ENCODE data around the gene SPEG.

Gene SPEG

DNA sequence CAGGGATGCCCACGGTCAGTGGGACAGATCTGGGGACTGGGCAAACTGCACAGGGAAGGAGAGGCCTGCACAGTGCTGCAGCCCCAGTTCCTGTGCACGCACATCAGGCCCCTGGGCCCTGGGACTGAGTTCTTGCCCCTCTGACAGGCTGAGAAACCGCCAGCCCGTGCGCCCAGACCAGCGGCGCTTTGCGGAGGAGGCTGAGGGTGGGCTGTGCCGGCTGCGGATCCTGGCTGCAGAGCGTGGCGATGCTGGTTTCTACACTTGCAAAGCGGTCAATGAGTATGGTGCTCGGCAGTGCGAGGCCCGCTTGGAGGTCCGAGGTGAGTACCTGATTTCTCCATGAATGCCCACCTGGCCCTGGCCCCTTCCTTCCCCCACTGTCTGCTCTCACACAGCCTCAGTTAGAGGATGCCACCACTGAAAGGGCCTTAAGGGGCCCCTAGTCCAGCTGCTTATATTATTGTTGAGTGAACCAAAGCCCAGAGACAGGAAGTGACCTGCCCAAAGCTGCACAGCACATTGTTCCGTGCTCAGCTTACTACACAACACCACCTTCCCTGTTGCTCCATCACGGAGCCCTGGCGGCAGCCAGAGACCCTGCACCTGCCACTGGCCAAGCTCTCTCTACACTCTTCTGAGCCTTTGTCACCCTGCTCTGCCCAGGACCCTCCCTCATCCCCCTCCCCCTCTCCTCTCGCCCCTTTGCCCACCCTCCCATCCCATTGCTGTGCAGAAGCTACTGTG lies 29.8 kb downstream of the SPEG start:
- DNase-seq: no peak

DNA sequence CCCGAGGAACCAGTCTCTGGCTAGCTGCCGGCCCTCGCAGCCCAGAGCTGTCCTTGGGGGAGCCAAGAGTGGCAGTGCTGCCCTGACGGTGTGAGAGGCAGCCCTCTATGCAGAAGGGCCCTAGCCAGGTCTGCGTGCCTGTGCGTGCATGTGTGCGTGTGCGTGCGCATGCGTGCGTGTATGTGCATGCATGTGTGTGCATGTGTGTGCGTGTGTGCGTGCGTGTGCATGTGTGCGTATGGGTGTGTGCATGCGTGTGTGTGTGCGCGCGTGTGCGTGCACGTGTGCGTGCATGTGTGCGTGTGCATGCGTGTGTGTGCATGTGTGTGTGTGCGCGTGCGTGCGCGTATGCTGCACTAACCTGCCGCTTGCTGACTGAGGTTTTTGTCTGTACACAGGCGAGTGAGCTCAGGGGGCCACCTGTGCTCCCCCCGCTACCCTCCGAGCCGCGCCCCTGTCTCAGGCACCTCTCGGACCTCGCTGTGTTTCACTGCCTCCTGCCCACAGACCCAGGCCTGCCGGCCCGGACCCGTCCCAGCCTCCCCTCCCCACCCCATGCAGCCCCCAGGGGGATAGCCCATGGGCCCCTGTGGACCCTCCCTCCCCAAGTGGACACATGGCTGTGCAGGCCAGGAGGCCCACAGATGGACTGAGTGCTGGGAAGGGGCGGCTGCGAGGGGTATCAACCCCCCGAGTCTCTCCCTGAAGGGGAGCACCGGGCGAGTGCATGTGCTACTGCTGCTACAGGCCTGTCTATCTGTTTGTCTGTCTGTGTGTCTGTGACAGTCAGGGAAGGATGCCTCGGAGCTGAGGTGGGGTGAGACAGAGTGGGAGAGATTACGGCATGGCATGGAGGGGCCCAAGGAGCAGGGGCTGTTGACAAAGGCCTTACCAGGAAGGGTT lies 31.3 kb downstream of the SPEG start:
- DNase-seq: no peak

DNA sequence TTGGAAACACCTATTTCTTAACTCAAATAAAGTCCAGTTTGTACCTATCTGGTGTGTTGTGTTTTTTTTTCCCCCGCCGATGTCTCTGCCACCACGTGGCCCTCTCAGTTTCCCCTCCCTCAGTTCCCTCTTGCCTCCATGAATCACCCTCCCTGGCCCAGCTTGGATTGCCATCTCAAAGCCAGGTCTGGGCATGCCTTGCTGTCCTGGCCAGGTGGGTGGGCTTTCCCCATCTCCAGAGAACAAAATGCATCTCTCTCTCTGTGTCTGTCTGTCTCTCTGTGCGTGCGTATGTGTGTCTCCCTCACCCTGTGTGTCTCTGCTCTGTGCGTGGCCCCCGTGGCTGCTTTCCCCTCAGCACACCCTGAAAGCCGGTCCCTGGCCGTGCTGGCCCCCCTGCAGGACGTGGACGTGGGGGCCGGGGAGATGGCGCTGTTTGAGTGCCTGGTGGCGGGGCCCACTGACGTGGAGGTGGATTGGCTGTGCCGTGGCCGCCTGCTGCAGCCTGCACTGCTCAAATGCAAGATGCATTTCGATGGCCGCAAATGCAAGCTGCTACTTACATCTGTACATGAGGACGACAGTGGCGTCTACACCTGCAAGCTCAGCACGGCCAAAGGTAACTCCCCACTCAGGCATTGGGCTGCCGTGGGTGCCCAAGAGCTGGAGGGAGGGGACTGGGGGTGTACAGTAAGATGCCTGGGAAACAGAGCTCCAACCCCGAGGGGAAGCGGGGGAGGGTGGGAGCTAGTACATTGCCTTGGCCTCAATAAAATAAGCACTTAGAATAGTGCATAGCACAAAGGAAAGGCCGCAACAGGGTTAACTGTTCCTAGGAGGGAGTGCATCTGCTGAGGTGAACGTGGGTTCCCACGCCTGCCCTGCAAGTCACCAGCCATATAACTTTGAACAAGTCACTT lies 32.4 kb downstream of the SPEG start:
- no peak for DNase-seq

DNA sequence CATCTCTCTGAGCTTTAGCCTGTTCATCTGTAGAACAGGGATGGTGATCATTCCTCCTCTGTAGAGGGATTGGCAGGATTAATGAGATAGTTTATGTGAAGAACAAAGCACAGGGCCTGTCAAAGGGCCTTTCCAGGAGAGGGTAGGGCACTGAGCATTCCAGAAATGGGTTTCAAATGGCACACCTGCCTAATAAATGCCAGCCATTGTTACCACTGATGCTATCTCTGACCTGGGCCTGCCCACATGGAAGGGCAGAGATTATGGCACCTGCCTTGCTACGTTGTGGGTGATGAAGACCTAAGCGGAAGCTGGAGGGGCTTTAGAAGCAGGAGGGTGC lies 33.1 kb downstream of the SPEG start:
- no peak for DNase-seq

DNA sequence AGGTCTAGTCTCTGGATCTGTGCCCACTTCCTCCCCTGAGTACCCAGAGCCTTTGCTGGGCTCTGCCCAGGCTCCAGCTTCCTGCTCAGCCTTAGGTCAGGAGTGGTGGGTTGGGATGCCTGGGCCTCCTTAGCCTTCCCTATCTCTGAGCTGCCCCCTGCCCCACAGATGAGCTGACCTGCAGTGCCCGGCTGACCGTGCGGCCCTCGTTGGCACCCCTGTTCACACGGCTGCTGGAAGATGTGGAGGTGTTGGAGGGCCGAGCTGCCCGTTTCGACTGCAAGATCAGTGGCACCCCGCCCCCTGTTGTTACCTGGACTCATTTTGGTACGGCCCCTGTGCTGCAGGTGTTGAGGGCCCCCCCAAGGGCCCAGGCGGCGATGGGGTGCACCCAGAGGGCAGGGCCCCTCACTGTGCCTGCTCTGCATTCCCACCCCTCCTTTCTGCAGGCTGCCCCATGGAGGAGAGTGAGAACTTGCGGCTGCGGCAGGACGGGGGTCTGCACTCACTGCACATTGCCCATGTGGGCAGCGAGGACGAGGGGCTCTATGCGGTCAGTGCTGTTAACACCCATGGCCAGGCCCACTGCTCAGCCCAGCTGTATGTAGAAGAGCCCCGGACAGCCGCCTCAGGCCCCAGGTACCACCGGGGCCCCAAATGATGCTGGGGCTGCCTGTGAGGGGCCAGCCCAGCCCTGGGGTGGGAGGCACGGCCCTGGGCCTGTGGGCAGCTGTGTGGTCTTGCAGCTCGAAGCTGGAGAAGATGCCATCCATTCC lies 34.0 kb downstream of the SPEG start:
- DNase-seq: no peak

DNA sequence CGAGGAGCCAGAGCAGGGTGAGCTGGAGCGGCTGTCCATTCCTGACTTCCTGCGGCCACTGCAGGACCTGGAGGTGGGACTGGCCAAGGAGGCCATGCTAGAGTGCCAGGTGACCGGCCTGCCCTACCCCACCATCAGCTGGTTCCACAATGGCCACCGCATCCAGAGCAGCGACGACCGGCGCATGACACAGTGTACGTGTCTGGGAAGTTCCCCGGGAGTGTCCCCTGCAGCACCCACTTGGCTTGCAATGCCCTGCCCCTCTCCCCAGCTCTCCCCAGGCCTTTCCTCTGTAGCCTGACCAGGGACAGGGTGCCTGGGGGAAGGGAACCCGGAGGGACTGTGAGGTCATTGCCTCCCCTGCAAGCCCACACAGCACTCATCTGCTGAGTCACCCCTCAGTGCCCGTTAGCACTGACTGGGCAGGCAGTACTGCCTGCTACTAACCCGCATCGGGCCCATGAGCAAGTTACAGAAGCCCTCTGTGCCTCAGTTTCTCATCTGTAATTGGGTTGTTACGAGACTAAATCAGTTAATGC lies 34.6 kb downstream of the SPEG start:
- peak; percentile 33 for DNase-seq

DNA sequence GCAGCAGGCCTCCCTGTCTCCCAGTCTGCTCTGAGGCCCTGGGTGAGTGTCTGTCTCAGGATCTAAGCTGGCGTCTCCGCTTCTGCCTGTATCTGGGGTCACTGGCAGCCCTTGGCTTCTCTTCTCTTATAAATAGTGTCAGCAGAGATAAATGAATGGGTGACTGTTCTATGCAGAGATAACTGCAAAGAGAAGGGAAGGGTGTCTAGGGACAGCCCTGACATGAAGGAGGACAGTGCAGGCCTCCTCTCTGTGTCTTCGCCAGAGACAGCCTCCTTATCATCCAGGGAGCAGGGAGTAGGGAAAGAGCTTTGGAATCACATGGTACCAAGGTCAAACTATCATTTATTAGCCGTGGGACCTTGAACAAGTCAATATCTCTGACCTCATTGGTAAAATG lies 35.8 kb downstream of the SPEG start:
- no peak for DNase-seq

DNA sequence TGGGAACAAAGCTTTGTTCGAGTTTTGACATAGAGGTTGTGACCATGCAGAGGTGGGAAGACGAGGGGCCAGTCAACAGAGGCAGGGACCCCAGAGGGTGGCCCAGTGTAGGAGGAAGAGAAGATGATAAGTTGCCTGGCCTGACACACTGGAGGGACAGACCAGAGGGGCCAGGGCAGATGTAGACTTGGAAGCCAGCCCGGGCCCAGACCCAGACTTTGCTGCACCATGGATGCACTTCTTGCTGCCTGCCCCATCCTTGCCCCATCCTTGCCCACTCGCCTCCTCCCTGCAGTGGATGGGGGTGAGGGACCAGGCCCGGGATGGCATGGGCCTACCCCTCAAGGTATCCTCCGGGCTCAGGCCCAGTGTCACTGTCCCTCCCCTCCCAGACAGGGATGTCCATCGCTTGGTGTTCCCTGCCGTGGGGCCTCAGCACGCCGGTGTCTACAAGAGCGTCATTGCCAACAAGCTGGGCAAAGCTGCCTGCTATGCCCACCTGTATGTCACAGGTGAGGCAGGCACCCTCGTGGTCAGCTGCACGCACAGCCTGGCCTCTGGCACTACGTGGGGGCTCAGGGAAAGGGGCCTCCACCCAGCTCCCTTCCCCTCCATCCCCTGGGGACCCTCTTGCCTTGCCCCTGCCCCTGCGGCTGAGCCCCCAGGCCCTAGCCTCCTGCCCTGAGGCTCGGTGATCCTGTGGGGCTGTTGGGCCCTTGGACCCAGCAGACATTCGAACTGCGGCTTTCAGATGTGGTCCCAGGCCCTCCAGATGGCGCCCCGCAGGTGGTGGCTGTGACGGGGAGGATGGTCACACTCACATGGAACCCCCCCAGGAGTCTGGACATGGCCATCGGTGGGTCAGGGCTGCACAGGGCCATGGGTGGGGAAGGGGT lies 37.1 kb downstream of the SPEG start:
- no peak for DNase-seq

DNA sequence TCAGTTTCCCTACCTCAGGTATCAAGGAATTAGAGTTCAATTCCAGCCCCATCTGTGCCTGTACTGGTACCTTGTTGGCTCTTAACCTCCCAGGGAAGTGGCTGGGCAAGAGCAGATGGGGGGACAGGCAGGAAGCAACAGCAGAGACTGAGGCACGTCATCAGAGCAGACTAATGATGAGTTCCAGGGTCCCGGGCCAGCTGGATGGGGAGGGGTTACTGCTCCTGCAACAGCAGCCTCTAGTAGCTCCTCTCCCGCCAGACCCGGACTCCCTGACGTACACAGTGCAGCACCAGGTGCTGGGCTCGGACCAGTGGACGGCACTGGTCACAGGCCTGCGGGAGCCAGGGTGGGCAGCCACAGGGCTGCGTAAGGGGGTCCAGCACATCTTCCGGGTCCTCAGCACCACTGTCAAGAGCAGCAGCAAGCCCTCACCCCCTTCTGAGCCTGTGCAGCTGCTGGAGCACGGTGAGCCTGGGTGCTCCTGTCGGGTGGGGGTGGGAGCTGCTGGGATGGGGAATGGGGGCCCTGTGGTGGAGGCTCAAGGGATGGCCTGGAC lies 38.1 kb downstream of the SPEG start:
- no peak for DNase-seq

DNA sequence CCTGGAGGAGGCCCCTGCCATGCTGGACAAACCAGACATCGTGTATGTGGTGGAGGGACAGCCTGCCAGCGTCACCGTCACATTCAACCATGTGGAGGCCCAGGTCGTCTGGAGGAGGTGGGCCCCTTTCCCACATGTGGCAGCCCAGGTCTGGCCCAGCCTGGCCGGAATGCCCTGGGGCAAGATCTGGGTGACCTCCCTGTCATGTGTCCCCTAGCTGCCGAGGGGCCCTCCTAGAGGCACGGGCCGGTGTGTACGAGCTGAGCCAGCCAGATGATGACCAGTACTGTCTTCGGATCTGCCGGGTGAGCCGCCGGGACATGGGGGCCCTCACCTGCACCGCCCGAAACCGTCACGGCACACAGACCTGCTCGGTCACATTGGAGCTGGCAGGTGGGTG lies 38.9 kb downstream of the SPEG start:
- DNase-seq: no peak

DNA sequence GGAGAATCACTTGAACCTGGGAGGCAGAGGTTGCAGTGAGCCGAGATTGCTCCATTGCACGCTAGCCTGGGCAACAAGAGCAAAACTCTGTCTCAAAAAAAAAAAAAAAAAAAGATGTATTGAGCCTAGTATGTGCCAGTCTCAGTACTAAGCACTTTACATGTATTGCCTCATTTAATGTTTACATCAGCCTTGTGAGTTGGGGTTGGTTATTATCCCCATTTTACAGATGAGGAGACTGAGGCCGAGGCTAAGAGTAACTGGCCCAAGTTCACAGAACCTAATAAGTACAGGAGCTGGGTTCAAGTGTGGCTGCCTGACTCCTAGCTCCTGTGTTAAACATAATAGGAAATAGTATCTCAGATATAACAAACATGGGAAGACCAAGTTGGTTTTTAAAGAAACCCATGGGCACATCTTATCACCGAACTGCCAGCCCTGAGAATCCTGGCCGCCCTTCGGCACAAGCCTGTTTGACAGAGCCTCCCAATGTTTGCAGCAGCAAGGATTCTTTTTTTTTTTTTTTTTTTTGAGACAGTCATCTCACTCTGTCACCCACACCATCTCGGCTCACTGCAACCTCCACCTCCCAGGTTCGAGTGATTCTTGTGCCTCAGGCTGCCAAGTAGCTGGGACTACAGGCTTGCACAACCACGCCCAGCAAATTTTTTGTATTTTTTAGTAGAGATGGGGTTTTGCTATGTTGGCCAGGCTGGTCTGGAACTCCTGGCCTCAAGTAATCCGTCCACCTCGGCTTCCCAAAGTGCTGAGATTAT lies 39.8 kb downstream of the SPEG start:
- DNase-seq: no peak

DNA sequence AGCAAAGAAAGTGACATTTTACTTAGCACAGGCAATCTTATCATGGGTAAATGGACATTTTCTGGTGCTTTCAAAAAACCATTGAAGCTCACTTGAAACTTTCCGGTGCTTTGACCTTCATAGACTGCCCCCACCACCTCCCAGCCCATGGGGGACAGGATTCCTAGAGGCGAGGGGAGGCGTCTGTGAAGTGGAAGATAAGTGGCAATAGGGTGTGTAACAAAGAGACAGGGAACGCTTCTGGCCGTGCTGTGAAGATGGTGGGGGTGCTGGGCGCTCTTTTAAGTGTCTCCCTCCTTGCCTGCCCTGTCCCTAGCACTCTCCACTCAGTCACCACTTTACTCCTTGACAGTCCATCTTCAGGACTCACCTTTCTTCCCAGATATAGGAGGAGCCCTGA lies 40.6 kb downstream of the SPEG start:
- DNase-seq: no peak

DNA sequence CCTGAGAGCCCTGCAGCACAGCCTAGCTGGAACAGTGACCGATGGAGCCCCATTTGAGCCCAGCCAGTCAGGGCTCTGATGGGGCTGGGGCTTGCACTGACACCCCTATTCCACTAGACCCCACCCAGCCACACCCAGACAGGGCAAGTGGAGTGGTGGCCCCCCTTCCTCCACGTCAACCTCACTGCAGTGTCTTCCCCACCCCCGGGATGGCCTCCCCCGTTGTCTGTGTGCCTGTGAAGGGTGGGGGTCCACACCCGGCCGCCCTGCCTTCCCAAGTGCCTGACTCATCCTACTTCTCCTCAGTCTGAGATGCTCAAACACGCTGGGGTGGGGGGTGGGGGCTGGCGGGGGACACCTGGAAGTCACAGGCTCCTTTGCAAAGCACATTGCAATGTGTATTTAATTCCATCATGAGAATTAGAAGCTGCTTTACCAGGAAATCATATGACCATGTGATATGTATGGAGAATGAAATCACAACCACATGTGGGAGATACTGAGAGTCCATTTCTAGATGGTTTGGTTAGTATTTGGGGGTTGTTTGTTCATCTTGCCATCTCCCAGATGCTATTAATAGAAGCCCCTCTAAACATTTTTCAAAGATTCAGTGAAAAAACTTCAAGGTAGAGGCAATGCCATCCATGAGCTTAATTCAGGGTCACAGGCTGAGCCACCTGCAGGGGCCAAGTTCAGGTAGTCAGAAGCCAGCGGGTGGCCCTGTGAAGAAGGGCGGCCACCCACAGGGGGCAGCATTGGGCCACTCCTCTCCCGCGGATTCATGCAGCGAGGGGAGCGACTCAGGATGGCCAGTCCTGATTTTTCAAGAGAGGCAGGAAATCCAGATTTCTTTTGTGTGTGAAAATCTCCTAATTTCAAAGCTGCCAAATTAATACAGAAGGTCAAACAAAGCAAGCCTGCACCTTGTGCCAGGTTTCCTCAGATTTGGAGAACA lies 41.3 kb downstream of the SPEG start:
- DNase-seq: no peak

DNA sequence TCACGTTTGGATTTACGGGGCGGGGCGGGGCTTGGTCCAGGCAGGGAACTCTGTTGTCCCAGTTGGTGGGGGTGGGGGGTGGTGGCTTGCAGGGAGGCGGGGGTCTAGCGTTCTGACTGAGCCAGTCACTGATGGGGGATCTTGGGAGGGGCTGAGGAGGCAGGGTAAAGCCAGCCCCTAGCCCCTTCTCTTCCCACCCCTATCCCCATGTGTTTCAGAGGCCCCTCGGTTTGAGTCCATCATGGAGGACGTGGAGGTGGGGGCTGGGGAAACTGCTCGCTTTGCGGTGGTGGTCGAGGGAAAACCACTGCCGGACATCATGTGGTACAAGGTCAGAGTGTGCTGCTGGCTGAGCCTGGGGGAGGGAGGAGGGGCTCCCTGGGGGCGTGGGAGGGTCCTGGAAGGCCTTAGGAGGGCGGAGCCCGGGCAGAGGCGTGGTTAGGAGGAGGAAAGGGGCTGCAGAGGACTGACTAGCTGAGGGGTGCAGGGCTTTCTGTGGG lies 42.1 kb downstream of the SPEG start:
- DNase-seq: no peak

DNA sequence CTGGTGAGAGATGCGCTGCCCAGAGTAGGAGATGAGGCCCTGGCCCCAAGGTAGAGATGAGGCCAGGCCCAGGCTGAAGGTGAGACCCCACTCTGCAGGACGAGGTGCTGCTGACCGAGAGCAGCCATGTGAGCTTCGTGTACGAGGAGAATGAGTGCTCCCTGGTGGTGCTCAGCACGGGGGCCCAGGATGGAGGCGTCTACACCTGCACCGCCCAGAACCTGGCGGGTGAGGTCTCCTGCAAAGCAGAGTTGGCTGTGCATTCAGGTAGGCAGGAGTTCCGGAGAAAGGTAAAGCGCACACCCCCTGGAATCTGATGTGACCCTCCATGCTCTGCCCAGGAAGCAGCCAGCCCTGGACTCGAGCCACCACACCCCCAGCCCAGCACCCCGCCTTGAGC lies 42.5 kb downstream of the SPEG start:
- DNase-seq: no peak

DNA sequence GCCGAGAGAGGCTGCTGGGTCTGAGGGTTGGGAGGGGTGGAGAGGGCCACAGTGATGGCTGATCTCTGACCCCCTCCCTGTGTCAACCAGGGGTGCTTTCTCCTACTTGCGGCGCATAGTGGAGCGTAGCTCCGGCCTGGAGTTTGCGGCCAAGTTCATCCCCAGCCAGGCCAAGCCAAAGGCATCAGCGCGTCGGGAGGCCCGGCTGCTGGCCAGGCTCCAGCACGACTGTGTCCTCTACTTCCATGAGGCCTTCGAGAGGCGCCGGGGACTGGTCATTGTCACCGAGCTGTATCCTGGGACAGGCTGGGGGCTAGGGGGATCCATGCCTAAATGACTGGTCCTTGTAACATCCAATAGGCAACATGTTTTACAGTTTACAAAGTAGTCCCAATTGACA lies 43.2 kb downstream of the SPEG start:
- no peak for DNase-seq

DNA sequence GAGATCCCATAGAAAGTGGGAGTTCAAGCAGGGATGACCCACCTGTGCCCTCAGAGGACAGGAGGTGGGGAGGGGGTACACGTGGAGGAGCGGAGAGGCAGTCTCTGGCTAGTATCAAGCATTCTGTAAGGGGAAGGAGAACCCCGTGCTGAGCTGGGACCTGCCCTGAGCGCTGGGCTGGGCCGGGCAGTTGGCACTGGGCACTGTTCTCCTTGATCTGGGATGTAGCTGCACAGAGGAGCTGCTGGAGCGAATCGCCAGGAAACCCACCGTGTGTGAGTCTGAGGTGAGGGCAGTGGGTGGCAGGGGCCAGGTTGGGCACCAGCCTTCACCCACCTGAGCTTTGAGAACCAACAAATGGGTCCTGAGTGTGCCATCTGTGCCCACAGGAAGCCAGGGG lies 44.3 kb downstream of the SPEG start:
- no peak for DNase-seq

DNA sequence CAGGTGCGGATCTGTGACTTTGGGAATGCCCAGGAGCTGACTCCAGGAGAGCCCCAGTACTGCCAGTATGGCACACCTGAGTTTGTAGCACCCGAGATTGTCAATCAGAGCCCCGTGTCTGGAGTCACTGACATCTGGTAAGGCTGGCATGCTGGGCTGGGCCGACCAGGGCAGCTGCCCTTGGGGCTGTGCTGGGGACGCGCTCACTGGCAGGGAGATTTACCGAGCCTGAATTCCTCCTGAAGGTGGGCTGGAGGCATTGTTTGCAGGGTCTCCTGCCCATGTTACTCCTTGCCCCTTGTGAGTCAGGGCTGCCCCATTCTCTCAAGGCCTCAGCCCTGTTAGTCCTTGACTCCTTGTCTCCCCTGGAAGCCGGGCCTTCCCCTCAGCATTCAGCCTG lies 45.4 kb downstream of the SPEG start:
- DNase-seq: no peak

Measured in T1000 (cell line).